Activated naive CD4-positive, alpha-beta T cell treated with anti-CD3 and anti-CD28 coated beads, Interleukin-2, amount 10 ng/mL, durations not matched to agents 7 days and 5 days (primary cell): ENCODE results near the gene LAMA3.
A peak's percentile ranks its signal among the peaks of the same experiment; 100 is the strongest.
"Not testable (repeated sequence)": the region's sequence is repeated elsewhere in the genome, so short reads cannot be mapped to it uniquely, and the experiment has no call there.

Source experiments
- CTCF ChIA-PET: fragments of 350-600 bp; sonication (Branson Sonifier 250); formaldehyde crosslinking; loops from one replicate; lab custom pipeline; 2021; ENCODE audit warnings: antibody characterized with exemption; lab: Charles Lee
- DNase-seq: peaks from one replicate; pipeline ENCODE4 v3.0.0-alpha.2; 2020
- H3K27ac Mint-ChIP-seq: one replicate; pipeline ENCODE4 v1.8.0; 2021; ENCODE audit warnings: mild to moderate bottlenecking, moderate library complexity, mixed read lengths
- H3K27me3 Mint-ChIP-seq: one replicate; pipeline ENCODE4 v1.8.0; 2021; ENCODE audit warnings: mild to moderate bottlenecking, mixed read lengths
- H3K36me3 Mint-ChIP-seq: one replicate; pipeline ENCODE4 v1.8.0; 2021; ENCODE audit warnings: mixed read lengths
- H3K4me1 Mint-ChIP-seq: one replicate; pipeline ENCODE4 v1.8.0; 2021; ENCODE audit warnings: mixed read lengths
- H3K4me3 Mint-ChIP-seq: one replicate; pipeline ENCODE4 v1.8.0; 2021; ENCODE audit warnings: mild to moderate bottlenecking, moderate library complexity, mixed read lengths
- H3K9me3 Mint-ChIP-seq: one replicate; pipeline ENCODE4 v1.8.0; 2021; ENCODE audit warnings: mixed read lengths

LAMA3 gene

DNA sequence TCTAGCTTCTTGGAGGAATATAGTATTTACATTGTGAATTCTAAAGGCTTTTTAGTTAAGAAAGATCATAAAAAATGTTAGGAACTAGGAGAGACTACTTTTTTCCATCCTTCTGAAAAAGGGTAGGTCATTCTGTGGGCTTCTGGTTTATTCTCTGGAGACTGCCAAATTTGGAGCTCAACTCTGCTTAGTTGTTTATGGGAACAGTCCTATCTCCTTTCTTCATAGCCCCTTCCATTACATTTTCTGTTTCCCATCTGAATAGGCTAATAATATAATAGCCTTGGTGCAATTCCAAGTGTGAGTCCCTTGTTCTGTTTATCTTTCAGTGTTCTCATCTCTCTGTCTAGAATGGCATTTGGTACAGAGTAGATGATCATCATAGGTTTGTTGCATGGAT lies 15.6 kb downstream of the LAMA3 start:
- Mint-ChIP-seq H3K4me3 (no peak overlapping the region), H3K9me3 (peaks cover 8% of the 10 kb centered on the region)
- CTCF ChIA-PET = interaction anchor here (1.3 to 4.2 kb wide), 4 partner anchors 13 to 206 kb away, joined by 4 to 29 read pairs (median 22); no protein-coding TSS in a partner anchor

DNA sequence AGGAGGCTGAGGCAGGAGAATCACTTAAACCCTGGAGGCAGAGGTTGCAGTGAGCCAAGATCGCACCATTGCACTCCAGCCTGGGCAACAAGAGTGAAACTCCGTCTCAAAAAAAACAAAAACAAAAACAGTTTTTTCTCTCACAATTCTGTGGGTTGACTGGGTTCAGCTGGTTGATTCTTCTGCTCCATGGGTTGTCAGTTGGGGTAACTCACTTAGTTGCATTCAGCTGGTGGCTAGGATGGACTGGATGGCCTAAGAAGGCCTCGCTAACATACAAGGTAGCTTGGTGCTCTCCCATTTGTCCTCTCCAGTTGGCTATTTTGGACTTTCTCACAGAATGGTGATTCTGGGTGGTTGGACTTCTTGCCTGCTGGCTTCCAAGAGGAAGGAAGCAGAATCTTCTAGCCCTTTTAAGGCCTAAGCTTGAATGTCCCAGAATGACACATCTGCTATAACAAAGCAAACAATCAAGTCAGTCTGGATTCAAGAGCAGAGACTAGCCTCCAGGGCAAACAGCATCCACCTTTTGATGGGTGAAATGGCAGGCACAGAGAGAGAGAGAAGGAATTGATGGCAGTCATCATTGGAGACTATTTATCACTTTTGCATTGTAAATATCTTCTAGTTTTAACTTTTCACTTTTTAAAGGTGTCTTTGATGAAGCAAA lies 17.9 kb downstream of the LAMA3 start:
- CTCF ChIA-PET = no interaction called here
- Mint-ChIP-seq H3K9me3 (peaks cover 8% of the 10 kb centered on the region), H3K4me1 (peaks cover 4% of the 10 kb centered on the region), H3K27ac (no peak overlapping the region), H3K27me3 (peaks cover 37% of the 10 kb centered on the region), H3K36me3 (peaks cover 4% of the 10 kb centered on the region), H3K4me3 (no peak overlapping the region)
- DNase-seq = no peak

More for the DNA sequence above, 15.6 kb downstream of the LAMA3 start:
- Mint-ChIP-seq H3K27ac (no peak overlapping the region), H3K36me3 (peaks cover 4% of the 10 kb centered on the region), H3K4me1 (no peaks in the 10 kb centered on the region), H3K27me3 (peaks cover 45% of the 10 kb centered on the region)
- DNase-seq = no peak

DNA sequence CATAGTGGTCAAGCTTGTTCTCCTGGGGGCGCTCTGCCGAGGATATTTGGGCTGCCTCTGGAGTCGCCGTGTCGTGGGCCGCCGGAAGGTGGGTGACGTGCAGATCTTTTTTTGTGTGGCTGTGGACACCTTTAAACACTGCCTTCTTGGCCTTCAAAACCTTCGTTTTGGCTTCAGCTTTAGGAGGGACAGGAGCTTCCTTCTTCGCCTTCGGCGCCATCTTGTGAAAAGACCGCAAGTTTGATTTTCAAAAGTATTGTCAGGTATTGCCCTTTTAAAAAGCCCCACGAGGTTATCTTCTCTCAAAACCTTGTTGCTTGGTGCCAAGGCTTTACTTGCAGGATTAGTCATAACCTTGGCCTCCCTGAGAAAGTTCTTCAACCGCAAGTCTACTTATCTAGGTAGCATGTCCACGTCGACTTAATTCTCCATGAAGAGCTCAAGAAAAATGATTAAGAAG lies 20.8 kb downstream of the LAMA3 start:
- Mint-ChIP-seq H3K36me3 (peaks cover 4% of the 10 kb centered on the region), H3K4me1 (peaks cover 20% of the 10 kb centered on the region), H3K4me3 (no peak overlapping the region), H3K9me3 (peaks cover 8% of the 10 kb centered on the region), H3K27me3 (peaks cover 26% of the 10 kb centered on the region), H3K27ac (no peak overlapping the region)
- no peak for DNase-seq
- CTCF ChIA-PET = no interaction called here

DNA sequence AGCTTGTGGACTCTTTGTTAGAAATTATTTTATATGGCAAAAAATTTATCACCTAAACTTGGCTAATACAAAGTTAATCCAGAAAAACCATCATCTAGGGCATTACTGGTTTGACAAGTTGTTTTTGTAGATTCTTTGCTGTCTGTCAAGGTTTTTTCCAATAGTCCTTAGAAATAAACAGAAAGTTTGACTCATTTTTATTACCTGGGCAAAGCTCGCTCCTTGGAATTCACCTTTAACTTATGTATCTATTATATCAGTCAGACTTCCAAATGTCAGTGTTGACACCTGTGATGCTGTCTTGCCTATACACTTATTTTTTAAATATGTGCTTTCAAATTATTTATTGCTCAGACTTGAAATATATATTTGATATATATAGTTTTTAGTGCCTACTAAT lies 21.7 kb downstream of the LAMA3 start:
- no peak overlapping the region for H3K27ac Mint-ChIP-seq
- CTCF ChIA-PET = no interaction called here
- no peak overlapping the region for H3K4me3 Mint-ChIP-seq
- peaks cover 20% of the 10 kb centered on the region for H3K4me1 Mint-ChIP-seq
- H3K36me3 Mint-ChIP-seq = peaks cover 4% of the 10 kb centered on the region
- H3K27me3 Mint-ChIP-seq = peaks cover 21% of the 10 kb centered on the region
- peaks cover 8% of the 10 kb centered on the region for H3K9me3 Mint-ChIP-seq
- no peak for DNase-seq

DNA sequence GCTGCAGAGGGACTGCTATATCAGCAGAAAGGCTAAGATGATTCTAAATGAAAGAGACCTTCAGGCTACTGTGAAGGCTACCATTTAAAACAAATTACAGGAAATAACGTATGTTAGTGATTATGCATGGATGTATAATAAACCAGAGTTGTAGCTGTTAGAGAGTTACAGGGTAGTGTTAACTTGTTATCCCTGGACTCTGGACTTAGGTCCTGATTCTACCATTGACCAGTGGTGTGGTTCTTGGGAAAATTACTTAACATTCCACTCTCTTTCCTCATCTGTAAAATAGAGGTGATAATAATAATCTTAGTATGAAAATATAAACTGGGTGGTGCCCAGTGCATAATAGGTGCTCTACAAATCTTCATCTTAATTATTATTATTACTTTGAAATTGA lies 22.2 kb downstream of the LAMA3 start:
- DNase-seq = no peak
- no peak overlapping the region for H3K27ac Mint-ChIP-seq
- CTCF ChIA-PET = interaction anchor here (1.5 kb wide), 1 partner anchor 212 kb away, joined by 3 read pairs; no protein-coding TSS in a partner anchor
- no peak overlapping the region for H3K4me3 Mint-ChIP-seq
- peaks cover 4% of the 10 kb centered on the region for H3K36me3 Mint-ChIP-seq
- peaks cover 21% of the 10 kb centered on the region for H3K27me3 Mint-ChIP-seq
- H3K9me3 Mint-ChIP-seq = peaks cover 8% of the 10 kb centered on the region
- H3K4me1 Mint-ChIP-seq = peaks cover 20% of the 10 kb centered on the region

DNA sequence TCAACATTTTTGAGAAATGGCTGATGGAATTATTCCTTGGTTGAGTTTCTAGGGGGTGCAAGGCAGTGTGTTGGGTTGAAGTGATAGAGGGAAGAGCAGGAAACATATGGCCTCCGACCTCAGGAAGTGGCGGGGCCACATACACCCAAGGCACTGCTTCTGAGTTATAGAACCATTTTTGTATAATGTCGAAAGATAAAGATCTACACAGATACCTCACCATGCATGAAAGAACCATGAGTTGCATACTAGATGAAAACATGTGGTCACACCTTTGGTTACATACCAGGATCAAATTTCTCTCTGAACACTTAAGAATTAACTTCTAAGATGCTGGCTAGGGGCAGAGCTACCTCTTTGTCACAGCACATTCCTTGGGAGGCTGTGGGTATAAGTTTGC lies 23.2 kb downstream of the LAMA3 start:
- Mint-ChIP-seq H3K27ac (peak overlapping the region; percentile 39), H3K36me3 (peaks cover 4% of the 10 kb centered on the region), H3K27me3 (peaks cover 25% of the 10 kb centered on the region), H3K9me3 (peaks cover 4% of the 10 kb centered on the region), H3K4me3 (no peak overlapping the region), H3K4me1 (peaks cover 20% of the 10 kb centered on the region)
- peak; percentile 66 for DNase-seq
- CTCF ChIA-PET = interaction anchor here (1.5 kb wide), 1 partner anchor 213 kb away, joined by 3 read pairs; no protein-coding TSS in a partner anchor

DNA sequence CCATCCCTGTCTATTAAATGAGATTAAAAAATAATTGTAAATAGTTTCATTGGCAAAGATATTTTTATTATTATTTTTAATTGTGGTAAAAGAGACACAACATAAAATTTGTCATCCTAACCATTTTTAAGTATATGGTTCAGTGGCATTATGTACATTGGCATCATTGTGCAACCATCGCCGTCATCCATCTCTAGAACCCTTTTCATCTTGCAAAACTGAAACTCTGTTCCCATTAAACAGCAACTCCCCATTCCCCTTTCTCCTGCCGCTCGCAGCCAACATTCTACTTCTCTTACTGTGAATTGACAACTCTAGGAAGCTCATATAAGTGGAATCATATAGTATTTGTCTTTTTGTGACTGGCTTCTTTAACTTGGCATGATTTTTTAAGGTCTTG lies 25.3 kb downstream of the LAMA3 start:
- Mint-ChIP-seq H3K4me1 (peaks cover 20% of the 10 kb centered on the region), H3K4me3 (no peak overlapping the region), H3K36me3 (no peaks in the 10 kb centered on the region), H3K27me3 (peaks cover 34% of the 10 kb centered on the region), H3K9me3 (no peaks in the 10 kb centered on the region), H3K27ac (no peak overlapping the region)
- no peak for DNase-seq
- CTCF ChIA-PET = no interaction called here

DNA sequence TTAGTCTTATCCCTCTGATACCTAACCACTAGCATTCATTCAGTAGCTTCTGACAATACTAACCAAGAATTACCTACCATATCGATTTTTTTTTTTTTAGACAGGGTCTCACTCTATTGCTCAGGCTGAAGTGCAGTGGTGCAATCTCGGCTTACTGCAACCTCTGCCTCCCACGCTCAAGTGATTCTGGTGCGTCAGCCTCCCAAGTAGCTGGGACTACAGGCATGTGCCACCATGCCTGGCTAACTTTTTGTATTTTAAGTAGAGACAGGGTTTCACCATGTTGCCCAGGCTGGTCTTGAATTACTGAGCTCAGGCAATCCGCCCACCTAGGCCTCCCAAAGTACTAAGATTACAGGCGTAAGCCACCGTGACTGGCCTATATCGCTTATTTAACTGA lies 26.8 kb downstream of the LAMA3 start:
- DNase-seq, H3K36me3 Mint-ChIP-seq, H3K27ac Mint-ChIP-seq, H3K4me3 Mint-ChIP-seq, CTCF ChIA-PET, H3K9me3 Mint-ChIP-seq: not testable (repeated sequence)
- Mint-ChIP-seq H3K4me1 (peaks cover 20% of the 10 kb centered on the region), H3K27me3 (peaks cover 28% of the 10 kb centered on the region)

DNA sequence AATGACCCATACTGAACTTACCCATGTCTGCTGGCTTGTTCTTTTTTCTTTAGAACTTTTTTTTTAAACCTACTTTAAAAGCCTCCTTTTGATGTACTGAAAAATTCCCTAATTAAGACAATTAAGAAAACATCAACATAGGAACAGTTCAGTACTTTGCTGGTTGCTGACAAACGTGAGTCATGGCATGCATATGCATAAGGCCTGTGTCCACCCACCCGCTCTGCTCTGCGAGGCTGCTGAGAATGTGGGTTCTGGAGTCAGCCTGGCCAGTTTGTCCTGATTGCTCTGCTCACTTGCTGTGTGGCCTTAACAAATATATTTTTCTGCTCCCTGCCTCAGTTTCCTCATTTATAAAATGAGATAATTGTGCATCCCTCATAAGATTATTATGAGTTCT lies 27.3 kb downstream of the LAMA3 start:
- no peak for DNase-seq
- Mint-ChIP-seq H3K36me3 (no peaks in the 10 kb centered on the region), H3K27ac (no peak overlapping the region), H3K9me3 (no peaks in the 10 kb centered on the region), H3K4me3 (no peak overlapping the region), H3K27me3 (peaks cover 28% of the 10 kb centered on the region), H3K4me1 (peaks cover 20% of the 10 kb centered on the region)
- CTCF ChIA-PET = no interaction called here

DNA sequence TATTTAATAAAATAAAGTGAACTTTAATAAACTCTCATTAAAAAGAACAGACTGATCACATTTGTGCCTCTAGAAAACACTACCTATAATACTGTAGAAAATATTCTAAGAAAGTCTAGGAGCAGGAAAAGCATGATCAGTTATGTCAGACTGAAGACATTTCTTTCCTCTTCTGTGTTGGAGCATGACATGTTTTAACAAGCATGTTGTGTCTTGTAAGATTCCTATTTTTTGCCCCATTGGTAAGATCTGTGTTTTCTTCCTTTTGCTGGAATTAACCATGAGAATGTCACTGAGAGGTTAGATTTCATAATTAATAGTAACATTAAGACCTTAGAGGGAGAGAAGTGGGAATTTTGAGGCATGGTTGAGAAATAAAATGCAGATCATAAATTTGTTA lies 27.7 kb downstream of the LAMA3 start:
- no peak for DNase-seq
- CTCF ChIA-PET = no interaction called here
- Mint-ChIP-seq H3K27ac (no peak overlapping the region), H3K36me3 (no peaks in the 10 kb centered on the region), H3K4me3 (no peak overlapping the region), H3K27me3 (peaks cover 29% of the 10 kb centered on the region), H3K4me1 (peaks cover 17% of the 10 kb centered on the region), H3K9me3 (no peaks in the 10 kb centered on the region)

DNA sequence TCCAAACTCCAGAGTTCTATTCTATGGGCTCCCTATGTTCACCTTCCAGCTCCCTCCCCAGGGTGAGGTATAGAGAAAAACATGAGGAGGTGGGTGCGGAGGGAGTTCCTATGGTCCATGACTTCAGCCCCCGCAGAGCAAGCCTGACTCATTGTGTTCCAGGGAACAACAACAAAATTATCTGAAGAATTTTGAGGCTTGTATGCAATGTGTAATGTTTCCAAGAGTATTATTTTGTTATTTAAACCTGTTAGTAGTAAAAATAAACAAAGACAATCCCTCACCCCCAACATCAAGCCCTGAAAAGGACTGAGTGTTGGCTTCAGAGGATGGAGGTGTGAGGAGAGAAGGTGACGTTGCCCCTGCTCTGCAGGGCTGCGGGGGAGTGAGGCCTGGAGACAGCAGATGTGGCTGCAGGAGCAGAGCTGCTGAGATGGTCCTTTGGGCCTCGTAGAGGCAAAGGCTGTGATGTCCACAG lies 29.0 kb downstream of the LAMA3 start:
- no peak for DNase-seq
- Mint-ChIP-seq H3K4me1 (peaks cover 3% of the 10 kb centered on the region), H3K9me3 (no peaks in the 10 kb centered on the region), H3K36me3 (no peaks in the 10 kb centered on the region), H3K4me3 (no peak overlapping the region), H3K27me3 (peaks cover 32% of the 10 kb centered on the region), H3K27ac (no peak overlapping the region)
- CTCF ChIA-PET = no interaction called here

DNA sequence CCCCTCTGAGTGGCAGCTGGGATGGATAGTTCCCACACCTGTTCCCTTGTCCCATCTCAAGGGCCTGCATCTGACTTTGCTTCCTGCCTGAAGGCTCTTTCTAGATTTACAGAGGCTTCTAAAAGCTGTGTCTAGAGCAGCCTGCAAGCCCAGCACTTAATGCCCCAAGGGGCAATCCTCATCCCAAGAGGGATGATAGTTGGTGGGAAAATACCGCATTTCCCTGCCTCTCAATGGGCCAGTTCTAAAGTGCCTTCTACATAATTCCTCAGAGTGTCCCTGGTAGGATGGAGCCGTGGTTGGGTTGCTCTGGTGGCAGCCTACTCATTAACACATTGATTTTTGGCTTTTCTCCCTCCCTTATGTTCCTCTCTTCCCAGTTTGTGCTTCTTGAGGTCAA lies 29.5 kb downstream of the LAMA3 start:
- DNase-seq = no peak
- no peaks in the 10 kb centered on the region for H3K4me1 Mint-ChIP-seq
- CTCF ChIA-PET = no interaction called here
- H3K9me3 Mint-ChIP-seq = no peaks in the 10 kb centered on the region
- no peak overlapping the region for H3K27ac Mint-ChIP-seq
- peaks cover 32% of the 10 kb centered on the region for H3K27me3 Mint-ChIP-seq
- H3K4me3 Mint-ChIP-seq = no peak overlapping the region
- no peaks in the 10 kb centered on the region for H3K36me3 Mint-ChIP-seq

DNA sequence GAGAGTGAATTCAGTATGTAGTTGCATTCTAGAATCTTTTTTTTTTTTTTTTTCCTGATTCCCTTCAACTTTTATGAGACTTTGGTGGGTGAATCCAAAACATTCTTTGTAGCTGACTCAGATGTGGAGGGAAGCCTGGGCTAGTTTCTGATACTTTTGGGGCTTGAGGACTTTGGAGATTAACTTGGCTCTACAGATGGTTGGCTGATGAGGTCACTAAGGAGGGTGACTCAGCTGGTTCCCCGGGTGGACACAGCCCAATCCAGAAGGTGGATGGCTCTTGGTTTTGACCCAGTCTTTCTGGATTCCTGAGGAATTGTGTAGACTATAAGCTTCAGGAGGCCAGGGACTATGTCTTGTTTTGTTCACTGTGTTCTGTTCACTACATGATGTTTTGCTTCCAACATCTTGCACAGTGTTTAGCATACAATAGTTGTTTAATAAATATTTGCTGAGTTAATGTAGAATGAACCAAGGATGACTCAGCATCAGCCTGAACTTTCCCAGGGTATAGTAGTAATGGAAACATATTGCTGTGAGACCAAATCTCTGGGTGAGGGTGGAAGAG lies 30.5 kb downstream of the LAMA3 start:
- peaks cover 34% of the 10 kb centered on the region for H3K27me3 Mint-ChIP-seq
- CTCF ChIA-PET = no interaction called here
- H3K9me3 Mint-ChIP-seq = no peaks in the 10 kb centered on the region
- no peaks in the 10 kb centered on the region for H3K36me3 Mint-ChIP-seq
- no peak for DNase-seq
- H3K27ac Mint-ChIP-seq = no peak overlapping the region
- H3K4me1 Mint-ChIP-seq = no peaks in the 10 kb centered on the region
- H3K4me3 Mint-ChIP-seq = no peak overlapping the region

DNA sequence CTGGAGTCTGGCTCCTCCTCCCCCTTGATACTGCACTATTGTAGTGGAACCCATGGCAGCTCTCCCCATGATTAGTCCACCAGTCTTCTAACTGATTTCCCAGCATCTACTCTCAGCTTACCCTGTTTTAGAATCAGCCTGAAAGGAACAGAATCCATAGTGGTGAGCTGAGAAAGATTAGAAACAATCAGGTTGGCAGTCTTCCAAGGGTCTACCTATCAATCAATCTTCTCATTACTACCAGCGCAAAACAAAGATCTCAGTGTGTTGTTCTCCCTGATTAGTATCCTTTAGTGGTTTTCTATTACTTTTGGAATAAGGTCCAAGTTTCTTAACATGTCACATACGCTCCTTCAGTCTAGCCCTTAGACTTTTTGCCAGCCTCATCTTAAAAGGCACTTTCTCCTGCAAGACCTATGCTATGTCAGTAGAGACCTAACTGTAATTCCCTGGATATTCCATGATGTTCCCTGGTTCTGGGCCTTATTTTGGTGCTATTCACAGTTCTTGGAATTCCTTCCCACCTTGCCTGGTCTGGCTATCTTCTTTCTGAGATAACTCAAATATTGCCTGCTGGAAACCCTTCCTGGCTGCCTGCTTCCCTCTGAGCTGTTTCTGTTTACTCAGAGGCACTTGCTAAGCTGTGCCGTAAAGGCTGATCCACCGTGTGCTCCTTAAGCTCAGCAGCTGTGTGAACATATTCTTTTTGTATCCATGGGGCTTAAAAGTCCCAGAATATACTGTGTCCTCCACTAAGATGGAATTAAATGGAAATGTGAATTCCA lies 32.6 kb downstream of the LAMA3 start:
- CTCF ChIA-PET = interaction anchor here (1.5 kb wide), 1 partner anchor 90 kb away, joined by 3 read pairs; no protein-coding TSS in a partner anchor
- Mint-ChIP-seq H3K4me3 (no peak overlapping the region), H3K4me1 (no peaks in the 10 kb centered on the region), H3K36me3 (no peaks in the 10 kb centered on the region), H3K9me3 (no peaks in the 10 kb centered on the region), H3K27ac (no peak overlapping the region), H3K27me3 (peaks cover 44% of the 10 kb centered on the region)
- no peak for DNase-seq
